Testis (tissue), 2 donors: ENCODE measurements around the gene HLA-DQB1.
"Not testable (repeated sequence)": the region's sequence is repeated elsewhere in the genome, so short reads cannot be mapped to it uniquely, and the experiment has no call there.

Experiments
- POLR2A ChIP-seq: fragments of 450-650 bp; IDR thresholded peaks from one replicate; pipeline ENCODE4 v1.6.1; 2017; ENCODE audit warnings: antibody characterized with exemption, mild to moderate bottlenecking, moderate library complexity
- TF ChIP-seq, protein P1 (sequence below), 3 experiments: fragments of 450-650 bp in 2 of 3; fragments of 200-600 bp in 1 of 3; sonication (generic) in 1 of 3; IDR thresholded peaks; one replicate each; pipeline ENCODE4 v1.5.1; 2016 to 2019; ENCODE audit warnings: antibody characterized with exemption in 3 of 3, mild to moderate bottlenecking in 2 of 3, moderate library complexity in 1 of 3

DNA sequence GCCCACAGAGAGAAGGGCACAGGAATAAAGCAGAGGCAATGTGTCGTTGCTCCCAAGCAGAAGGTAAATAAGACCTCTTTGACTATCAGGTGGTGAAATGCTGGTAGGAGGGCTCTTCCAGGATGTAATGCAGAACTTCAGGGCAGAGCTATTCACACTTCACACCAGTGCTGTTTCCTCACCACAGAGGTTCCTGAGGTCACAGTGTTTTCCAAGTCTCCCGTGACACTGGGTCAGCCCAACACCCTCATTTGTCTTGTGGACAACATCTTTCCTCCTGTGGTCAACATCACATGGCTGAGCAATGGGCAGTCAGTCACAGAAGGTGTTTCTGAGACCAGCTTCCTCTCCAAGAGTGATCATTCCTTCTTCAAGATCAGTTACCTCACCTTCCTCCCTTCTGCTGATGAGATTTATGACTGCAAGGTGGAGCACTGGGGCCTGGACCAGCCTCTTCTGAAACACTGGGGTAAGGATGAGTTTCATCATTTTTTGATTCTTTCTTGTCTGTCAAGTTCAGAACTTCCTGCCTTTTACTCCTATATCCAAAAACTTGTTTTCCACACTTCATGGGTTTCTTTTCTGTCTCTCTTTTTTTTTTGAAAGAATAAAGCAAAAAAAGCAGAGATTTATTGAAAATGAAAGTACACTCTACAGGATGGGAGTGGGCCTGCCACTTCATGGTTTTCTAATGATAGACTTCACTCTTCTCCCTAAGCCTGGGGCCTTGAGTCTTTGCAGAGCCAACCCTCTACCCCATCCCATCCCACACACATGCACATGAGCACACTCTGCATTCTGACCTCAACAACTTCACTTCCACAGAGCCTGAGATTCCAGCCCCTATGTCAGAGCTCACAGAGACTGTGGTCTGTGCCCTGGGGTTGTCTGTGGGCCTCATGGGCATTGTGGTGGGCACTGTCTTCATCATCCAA lies 24.4 kb downstream of the HLA-DQB1 start:
- TF ChIP-seq, protein P1, sequence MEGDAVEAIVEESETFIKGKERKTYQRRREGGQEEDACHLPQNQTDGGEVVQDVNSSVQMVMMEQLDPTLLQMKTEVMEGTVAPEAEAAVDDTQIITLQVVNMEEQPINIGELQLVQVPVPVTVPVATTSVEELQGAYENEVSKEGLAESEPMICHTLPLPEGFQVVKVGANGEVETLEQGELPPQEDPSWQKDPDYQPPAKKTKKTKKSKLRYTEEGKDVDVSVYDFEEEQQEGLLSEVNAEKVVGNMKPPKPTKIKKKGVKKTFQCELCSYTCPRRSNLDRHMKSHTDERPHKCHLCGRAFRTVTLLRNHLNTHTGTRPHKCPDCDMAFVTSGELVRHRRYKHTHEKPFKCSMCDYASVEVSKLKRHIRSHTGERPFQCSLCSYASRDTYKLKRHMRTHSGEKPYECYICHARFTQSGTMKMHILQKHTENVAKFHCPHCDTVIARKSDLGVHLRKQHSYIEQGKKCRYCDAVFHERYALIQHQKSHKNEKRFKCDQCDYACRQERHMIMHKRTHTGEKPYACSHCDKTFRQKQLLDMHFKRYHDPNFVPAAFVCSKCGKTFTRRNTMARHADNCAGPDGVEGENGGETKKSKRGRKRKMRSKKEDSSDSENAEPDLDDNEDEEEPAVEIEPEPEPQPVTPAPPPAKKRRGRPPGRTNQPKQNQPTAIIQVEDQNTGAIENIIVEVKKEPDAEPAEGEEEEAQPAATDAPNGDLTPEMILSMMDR (IDR thresholded peaks at IDR 0.05): not testable (repeated sequence)
- not testable (repeated sequence) for TF ChIP-seq POLR2A
